Upper lobe of right lung (tissue), 1 donor: ENCODE measurements around the gene BHLHA9. TPM values are rescaled to one million over a fixed set of nuclear protein-coding genes. Genes with fewer than 3 reads are reported as not detected.
"Not testable (repeated sequence)": the region's sequence is repeated elsewhere in the genome, so short reads cannot be mapped to it uniquely, and the experiment has no call there.

Experiments
- ATAC-seq: fragments of 200-7000 bp; cut with Tn5 transposase; one replicate; pipeline ENCODE4 v1.9.1; 2020; ENCODE audit warnings: mild to moderate bottlenecking, moderate library complexity
- DNase-seq: peaks from one replicate; pipeline ENCODE4 v3.0.0-alpha.2; 2020
- H3K27ac ChIP-seq: fragments of 200-600 bp; one replicate; pipeline ENCODE4 v1.8.0; 2022
- H3K27me3 ChIP-seq: fragments of 200-600 bp; one replicate; pipeline ENCODE4 v1.8.0; 2022; ENCODE audit warnings: mild to moderate bottlenecking
- H3K36me3 ChIP-seq: fragments of 200-600 bp; one replicate; pipeline ENCODE4 v1.8.0; 2022
- H3K4me1 ChIP-seq: fragments of 200-600 bp; one replicate; pipeline ENCODE4 v1.8.0; 2022
- H3K4me3 ChIP-seq: fragments of 200-600 bp; one replicate; pipeline ENCODE4 v1.8.0; 2022; ENCODE audit warnings: mild to moderate bottlenecking
- H3K9me3 ChIP-seq: fragments of 200-600 bp; one replicate; pipeline ENCODE4 v1.8.0; 2022
- CTCF ChIP-seq: fragments of 200-600 bp; IDR thresholded peaks from one replicate; pipeline ENCODE4 v1.8.0; 2022; ENCODE audit warnings: antibody characterized with exemption
- intact Hi-C: fragments of 100-400 bp; cut with DNase I; formaldehyde crosslinking; loops from one replicate; pipeline ENCODE4 v1.11.0; 2022
- total RNA-seq: library from RNA; stranded (reverse); fragmentation: NEBNext Ultra II Directional; extraction: Animal tissue kit (Norgen Biotek cat#: 25700); gene quantifications from one replicate; pipeline ENCODE4 v1.2.1, GENCODE V29; 2021
- donor health status: DM: no; HTN: yes; CAD: no; lungs with severe emphysema.

The BHLHA9 gene
- total RNA-seq, 1 donor from 2014 or later = not detected

GRCh38 chr17:1239210-1239609, 31.0 kb upstream of the BHLHA9 start:
- Histone ChIP-seq H3K36me3 (no peaks in the 10 kb centered on the region), H3K4me3 (no peak overlapping the region), H3K9me3 (no peaks in the 10 kb centered on the region), H3K27me3 (no peaks in the 10 kb centered on the region), H3K27ac (no peak overlapping the region), H3K4me1 (no peaks in the 10 kb centered on the region)
- no peak for ATAC-seq
- no peak for TF ChIP-seq CTCF
- no peak for DNase-seq
- intact Hi-C loops = no loop called here

- H3K27ac ChIP-seq, DNase-seq, H3K9me3 ChIP-seq, intact Hi-C loops, H3K4me3 ChIP-seq, H3K27me3 ChIP-seq, H3K36me3 ChIP-seq, H3K4me1 ChIP-seq, ATAC-seq: not testable (repeated sequence)
Observed at GRCh38 chr17:1240426-1240825, 29.8 kb upstream of the BHLHA9 start.

GRCh38 chr17:1241929-1242328, 28.3 kb upstream of the BHLHA9 start:
- peak; percentile 58 for ATAC-seq
- no peaks in the 10 kb centered on the region for H3K27me3 ChIP-seq
- H3K9me3 ChIP-seq = no peaks in the 10 kb centered on the region
- intact Hi-C loops = no loop called here
- no peak for TF ChIP-seq CTCF
- no peaks in the 10 kb centered on the region for H3K36me3 ChIP-seq
- H3K4me3 ChIP-seq = no peak overlapping the region
- no peak for DNase-seq
- no peaks in the 10 kb centered on the region for H3K4me1 ChIP-seq
- H3K27ac ChIP-seq = no peak overlapping the region

- ATAC-seq = no peak
- Histone ChIP-seq H3K4me3 (no peak overlapping the region), H3K27me3 (no peaks in the 10 kb centered on the region), H3K4me1 (no peaks in the 10 kb centered on the region), H3K27ac (no peak overlapping the region), H3K36me3 (no peaks in the 10 kb centered on the region), H3K9me3 (no peaks in the 10 kb centered on the region)
- no peak for DNase-seq
- TF ChIP-seq CTCF = no peak
- intact Hi-C loops = no loop called here
Observed at GRCh38 chr17:1244606-1245012, 25.6 kb upstream of the BHLHA9 start.

GRCh38 chr17:1251866-1252608, 18.2 kb upstream of the BHLHA9 start:
- no peak overlapping the region for H3K27ac ChIP-seq
- no peaks in the 10 kb centered on the region for H3K36me3 ChIP-seq
- H3K4me3 ChIP-seq = no peak overlapping the region
- peaks cover 4% of the 10 kb centered on the region for H3K4me1 ChIP-seq
- ATAC-seq (no peak), DNase-seq (no peak)
- H3K27me3 ChIP-seq = no peaks in the 10 kb centered on the region
- intact Hi-C loops = no loop called here
- TF ChIP-seq CTCF = no peak
- H3K9me3 ChIP-seq = no peaks in the 10 kb centered on the region

- no peak for TF ChIP-seq CTCF
- DNase-seq = no peak
- H3K36me3 ChIP-seq = no peaks in the 10 kb centered on the region
- no peak overlapping the region for H3K27ac ChIP-seq
- H3K27me3 ChIP-seq = no peaks in the 10 kb centered on the region
- intact Hi-C loops = no loop called here
- H3K4me3 ChIP-seq = no peak overlapping the region
- H3K9me3 ChIP-seq = no peaks in the 10 kb centered on the region
- peaks cover 7% of the 10 kb centered on the region for H3K4me1 ChIP-seq
- ATAC-seq = no peak
Observed at GRCh38 chr17:1255041-1255440, 15.2 kb upstream of the BHLHA9 start.
